D721Med (cell line): Measurements from ENCODE around the gene XCL2.
"Not testable (repeated sequence)": the region's sequence is repeated elsewhere in the genome, so short reads cannot be mapped to it uniquely, and the experiment has no call there.

Source experiments
- DNase-seq: peaks from one replicate; pipeline ENCODE4 v3.0.0; 2011; ENCODE audit warnings: low spot score; ENCODE audit not compliant: insufficient read length
- FAIRE-seq: peaks from 2 replicates; lab custom pipeline; 2011; peaks lifted over from hg19 to GRCh38; lab: Jason Lieb, UNC
- CTCF ChIP-seq: IDR thresholded peaks from 2 replicates; pipeline ENCODE4 v1.5.1; 2012; ENCODE audit warnings: mild to moderate bottlenecking, control low read depth; ENCODE audit not compliant: insufficient read depth; ENCODE audit errors: missing control alignments

The XCL2 gene

GRCh38 chr1:168543840-168544498 is at the start of gene XCL2:
Gene XCL2, minus strand, starts transcription at chr1:168543997. Its CDS starts 33 bp downstream, at chr1:168543964.
- FAIRE-seq: not testable (repeated sequence)

GRCh38 chr1:168591641-168592250 is 47.9 kb upstream of the XCL2 start:
- TF ChIP-seq CTCF: no peak
- no peak for DNase-seq
- no peak for FAIRE-seq

More at GRCh38 chr1:168543840-168544498, at the start of gene XCL2:
- DNase-seq: not testable (repeated sequence)

- no peak for DNase-seq
- no peak for FAIRE-seq
- TF ChIP-seq CTCF: no peak
Observed at GRCh38 chr1:168591066-168591465, 47.3 kb upstream of the XCL2 start.

GRCh38 chr1:168589167-168589566 is 45.4 kb upstream of the XCL2 start:
- FAIRE-seq (peak; percentile 51), DNase-seq (no peak)
- TF ChIP-seq CTCF: no peak

- no peak for TF ChIP-seq CTCF
- no peak for FAIRE-seq
- no peak for DNase-seq
Observed at GRCh38 chr1:168585937-168586336, 42.1 kb upstream of the XCL2 start.

- no peak for FAIRE-seq
- no peak for DNase-seq
- no peak for TF ChIP-seq CTCF
Observed at GRCh38 chr1:168585191-168585590, 41.4 kb upstream of the XCL2 start.

GRCh38 chr1:168583571-168583970 is 39.8 kb upstream of the XCL2 start:
- TF ChIP-seq CTCF: no peak
- FAIRE-seq (no peak), DNase-seq (no peak)
